SH-SY5Y (cell line): ENCODE data around the gene IMMP2L.

Experiments used
- GATA2 ChIP-seq: IDR thresholded peaks from 2 replicates; pipeline ENCODE4 v1.6.1; 2011; ENCODE audit warnings: mild to moderate bottlenecking, low read depth, low read length
- GATA3 ChIP-seq: IDR thresholded peaks from 2 replicates; pipeline ENCODE4 v1.6.1; 2011; ENCODE audit warnings: low read depth, mild to moderate bottlenecking, low read length, moderate library complexity

DNA sequence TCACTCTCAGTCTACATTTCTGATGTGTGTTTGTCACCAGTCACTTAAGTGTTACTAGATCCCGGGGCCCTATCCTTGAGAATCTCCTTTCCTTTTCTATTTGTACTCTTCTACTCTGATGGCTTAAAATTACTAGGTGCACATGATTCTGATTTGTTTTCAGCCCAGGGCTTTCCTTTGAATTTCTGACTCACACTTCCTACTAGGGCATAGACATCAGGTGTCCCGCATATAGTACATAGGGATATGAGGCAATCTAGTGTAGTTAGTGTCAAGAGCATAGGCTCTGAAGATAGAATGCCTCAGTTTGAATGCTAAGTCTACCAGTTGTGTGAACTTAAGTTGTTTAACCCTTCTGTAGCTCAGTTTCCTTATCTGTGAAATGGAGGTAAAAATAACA lies 520.7 kb downstream of the IMMP2L start:
- TF ChIP-seq GATA2 = no peak
- TF ChIP-seq GATA3 = no peak
